ENCODE measurements around the gene TLL1. TPM values are rescaled to one million over a fixed set of nuclear protein-coding genes. Genes with fewer than 3 reads are reported as not detected.

Gene TLL1
- total RNA-seq, 1 experiment from 2014 or later = 0.63 TPM

- no peak for TF ChIP-seq MAX (CRISPR knock-in tag; IDR thresholded peaks at IDR 0.05)
Observed at GRCh38 chr4:165967486-165967885, 94.4 kb downstream of the TLL1 start (continued).

- H3K4me3 Mint-ChIP-seq = no peak overlapping the region
- H3K27me3 Mint-ChIP-seq (ENCODE audit: low read depth) = no peaks in the 10 kb centered on the region; the same call in 1 of the 2 replicates
- no peak for ATAC-seq
- no peaks in the 10 kb centered on the region for H3K4me1 Mint-ChIP-seq
- ChIA-PET CTCF (no interaction called here), POLR2A (no interaction called here)
- H3K9me3 Mint-ChIP-seq = peaks cover 30% of the 10 kb centered on the region
- no peak for DNase-seq (ENCODE audit: low spot score)
- peaks cover 19% of the 10 kb centered on the region for H3K36me3 Mint-ChIP-seq
- H3K27ac Mint-ChIP-seq = no peak overlapping the region
- TF ChIP-seq FOXJ3 (CRISPR knock-in tag; IDR thresholded peaks at IDR 0.05; ENCODE audit: borderline replicate concordance) (no peak), NFATC4 (CRISPR knock-in tag; IDR thresholded peaks at IDR 0.05) (no peak), ZSCAN18 (CRISPR knock-in tag; IDR thresholded peaks at IDR 0.05) (no peak), PRRX2 (CRISPR knock-in tag; IDR thresholded peaks at IDR 0.05) (no peak), OVOL2 (CRISPR knock-in tag; IDR thresholded peaks at IDR 0.05; ENCODE audit: borderline replicate concordance) (no peak), ZNF416 (CRISPR knock-in tag; IDR thresholded peaks at IDR 0.05) (no peak), FOXP4 (CRISPR knock-in tag; IDR thresholded peaks at IDR 0.05) (no peak), ETV6 (CRISPR knock-in tag; IDR thresholded peaks at IDR 0.05) (no peak), ZNF281 (CRISPR knock-in tag; IDR thresholded peaks at IDR 0.05) (no peak), CREB1 (CRISPR knock-in tag; IDR thresholded peaks at IDR 0.05) (no peak), FOXK1 (CRISPR knock-in tag; IDR thresholded peaks at IDR 0.05) (no peak), STAT6 (CRISPR knock-in tag; conservative IDR thresholded peaks at IDR 0.05; ENCODE audit: low read depth) (no peak), ZBTB21 (CRISPR knock-in tag; IDR thresholded peaks at IDR 0.05; ENCODE audit: borderline replicate concordance) (no peak), PREB (CRISPR knock-in tag; IDR thresholded peaks at IDR 0.05; ENCODE audit: borderline replicate concordance) (no peak), TEAD4 (CRISPR knock-in tag; IDR thresholded peaks at IDR 0.05) (no peak), IRF1 (CRISPR knock-in tag; IDR thresholded peaks at IDR 0.05) (no peak)
Observed at GRCh38 chr4:165970703-165971420, 97.8 kb downstream of the TLL1 start.

All from WTC11 (cell line).